Neural cell (in vitro differentiated cells): ENCODE results near the gene KCNJ10. TPM values are rescaled to one million over a fixed set of nuclear protein-coding genes. Genes with fewer than 3 reads are reported as not detected.

Experiments
- H2AFZ ChIP-seq: fragments of 200-600, 300-800 bp; sonication (generic), shearing (Covaris generic); 2 replicates; pipeline ENCODE4 v1.6.0; 2014; ENCODE audit warnings: low read depth, mild to moderate bottlenecking, antibody characterized with exemption, low read length, moderate library complexity
- H3F3A ChIP-seq: fragments of 200-600 bp; shearing (Covaris generic); 2 replicates; pipeline ENCODE4 v1.6.1; 2016; ENCODE audit warnings: mild to moderate bottlenecking, moderate library complexity, mixed read lengths, antibody characterized with exemption, low read length; ENCODE audit not compliant: insufficient read depth, poor library complexity, severe bottlenecking
- H3K27ac ChIP-seq: fragments of 200-600, 300-800 bp; sonication (generic), shearing (Covaris generic); 2 replicates; pipeline ENCODE4 v1.5.1; 2014; ENCODE audit warnings: mild to moderate bottlenecking, low read length, moderate library complexity
- H3K27me3 ChIP-seq: fragments of 300-800, 200-600 bp; sonication (generic), shearing (Covaris generic); 2 replicates; pipeline ENCODE4 v1.6.0; 2014; ENCODE audit warnings: mild to moderate bottlenecking, low read depth, low read length, moderate library complexity; ENCODE audit not compliant: insufficient read depth
- H3K36me3 ChIP-seq: fragments of 300-800, 200-600 bp; sonication (generic), shearing (Covaris generic); 2 replicates; pipeline ENCODE4 v1.5.1; 2014; ENCODE audit warnings: mild to moderate bottlenecking, antibody characterized with exemption, low read length, moderate library complexity; ENCODE audit not compliant: insufficient read depth
- H3K4me2 ChIP-seq: fragments of 300-800, 200-600 bp; sonication (generic), shearing (Covaris generic); 2 replicates; pipeline ENCODE4 v1.6.0; 2014; ENCODE audit warnings: mild to moderate bottlenecking, low read length
- H3K4me3 ChIP-seq: fragments of 300-800, 200-600 bp; sonication (generic), shearing (Covaris generic); 2 replicates; pipeline ENCODE4 v1.5.1; 2014; ENCODE audit warnings: mild to moderate bottlenecking, low read length, moderate library complexity
- H3K79me2 ChIP-seq: fragments of 200-600 bp; shearing (Covaris generic); replicated peaks from 2 replicates; pipeline ENCODE4 v1.6.0; 2014; ENCODE audit warnings: mild to moderate bottlenecking, low read length, moderate library complexity; ENCODE audit not compliant: insufficient read depth
- H3K9ac ChIP-seq: fragments of 300-800, 200-600 bp; sonication (generic), shearing (Covaris generic); 2 replicates; pipeline ENCODE4 v1.6.1; 2016; ENCODE audit warnings: mild to moderate bottlenecking, low read length, mixed read lengths
- H3K9me2 ChIP-seq: fragments of 200-600 bp; shearing (Covaris generic); 2 replicates; pipeline ENCODE4 v1.6.1; 2016; ENCODE audit warnings: mild to moderate bottlenecking, low read length, mixed read lengths; ENCODE audit not compliant: insufficient read depth
- H3K9me3 ChIP-seq: fragments of 200-600, 300-800 bp; sonication (generic), shearing (Covaris generic); 2 replicates; pipeline ENCODE4 v1.6.1; 2016; ENCODE audit warnings: mild to moderate bottlenecking, mixed run types, low read length, moderate library complexity, mixed read lengths
- H4K20me1 ChIP-seq: fragments of 200-600 bp; shearing (Covaris generic); 2 replicates; pipeline ENCODE4 v1.6.1; 2016; ENCODE audit warnings: mild to moderate bottlenecking, mixed run types; ENCODE audit not compliant: insufficient read depth
- EP300 ChIP-seq: fragments of 450-650 bp; conservative IDR thresholded peaks from 2 replicates; pipeline ENCODE4 v1.6.1; 2014; ENCODE audit warnings: antibody characterized with exemption, mild to moderate bottlenecking, moderate library complexity; ENCODE audit not compliant: poor library complexity, severe bottlenecking
- EZH2 ChIP-seq: fragments of 200-600, 300-800 bp; shearing (Covaris generic), sonication (generic); IDR thresholded peaks from 2 replicates; pipeline ENCODE4 v1.6.1; 2014; ENCODE audit warnings: antibody characterized with exemption, low read length, borderline replicate concordance, mild to moderate bottlenecking; ENCODE audit not compliant: insufficient read depth, poor library complexity, severe bottlenecking
- MXI1 ChIP-seq: fragments of 450-650 bp; conservative IDR thresholded peaks from 2 replicates; pipeline ENCODE4 v1.6.1; 2014; ENCODE audit warnings: antibody characterized with exemption, mild to moderate bottlenecking; ENCODE audit not compliant: poor library complexity, severe bottlenecking
- POLR2AphosphoS5 ChIP-seq: IDR thresholded peaks from 2 replicates; pipeline ENCODE4 v1.6.1; 2012
- RAD21 ChIP-seq: fragments of 450-650 bp; conservative IDR thresholded peaks from 2 replicates; pipeline ENCODE4 v1.6.1; 2014; ENCODE audit warnings: antibody characterized with exemption, mild to moderate bottlenecking, moderate library complexity
- REST ChIP-seq: IDR thresholded peaks from 2 replicates; pipeline ENCODE4 v1.6.1; 2012; ENCODE audit warnings: borderline replicate concordance
- SMC3 ChIP-seq: fragments of 450-650 bp; conservative IDR thresholded peaks from 2 replicates; pipeline ENCODE4 v1.6.1; 2014; ENCODE audit warnings: antibody characterized with exemption, mild to moderate bottlenecking, moderate library complexity; ENCODE audit not compliant: poor library complexity
- TAF1 ChIP-seq: IDR thresholded peaks from 2 replicates; pipeline ENCODE4 v1.6.1; 2012; ENCODE audit warnings: low read depth
- polyA plus RNA-seq: library from polyadenylated mRNA; depleted of rRNA; stranded (reverse); fragments of >200 nt; gene quantifications from 2 replicates; pipeline ENCODE4 v1.2.3, GENCODE V29; 2014
- TF ChIP-seq, protein P1 (sequence below): fragments of 450-650 bp; IDR thresholded peaks from 2 replicates; pipeline ENCODE4 v1.5.1; 2014; ENCODE audit warnings: antibody characterized with exemption, mild to moderate bottlenecking, moderate library complexity; ENCODE audit not compliant: poor library complexity, severe bottlenecking

KCNJ10 gene
- polyA plus RNA-seq, 1 donor from 2014 or later, result not detected

- H3K27me3 ChIP-seq, result no peaks in the 10 kb centered on the region
- H3K4me3 ChIP-seq, result no peak overlapping the region
- H2AFZ ChIP-seq, result no peak overlapping the region
- TF ChIP-seq EZH2 (no peak), REST (no peak)
- TF ChIP-seq, protein P1, sequence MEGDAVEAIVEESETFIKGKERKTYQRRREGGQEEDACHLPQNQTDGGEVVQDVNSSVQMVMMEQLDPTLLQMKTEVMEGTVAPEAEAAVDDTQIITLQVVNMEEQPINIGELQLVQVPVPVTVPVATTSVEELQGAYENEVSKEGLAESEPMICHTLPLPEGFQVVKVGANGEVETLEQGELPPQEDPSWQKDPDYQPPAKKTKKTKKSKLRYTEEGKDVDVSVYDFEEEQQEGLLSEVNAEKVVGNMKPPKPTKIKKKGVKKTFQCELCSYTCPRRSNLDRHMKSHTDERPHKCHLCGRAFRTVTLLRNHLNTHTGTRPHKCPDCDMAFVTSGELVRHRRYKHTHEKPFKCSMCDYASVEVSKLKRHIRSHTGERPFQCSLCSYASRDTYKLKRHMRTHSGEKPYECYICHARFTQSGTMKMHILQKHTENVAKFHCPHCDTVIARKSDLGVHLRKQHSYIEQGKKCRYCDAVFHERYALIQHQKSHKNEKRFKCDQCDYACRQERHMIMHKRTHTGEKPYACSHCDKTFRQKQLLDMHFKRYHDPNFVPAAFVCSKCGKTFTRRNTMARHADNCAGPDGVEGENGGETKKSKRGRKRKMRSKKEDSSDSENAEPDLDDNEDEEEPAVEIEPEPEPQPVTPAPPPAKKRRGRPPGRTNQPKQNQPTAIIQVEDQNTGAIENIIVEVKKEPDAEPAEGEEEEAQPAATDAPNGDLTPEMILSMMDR, result peak; percentile 31
- H3F3A ChIP-seq, result no peaks in the 10 kb centered on the region
- H3K36me3 ChIP-seq, result no peaks in the 10 kb centered on the region
- no peaks in the 10 kb centered on the region for H4K20me1 ChIP-seq
- no peak overlapping the region for H3K27ac ChIP-seq
- H3K9ac ChIP-seq, result no peak overlapping the region
- H3K9me3 ChIP-seq, result no peaks in the 10 kb centered on the region
- H3K9me2 ChIP-seq, result no peaks in the 10 kb centered on the region
- no peak overlapping the region for H3K4me2 ChIP-seq
- no peaks in the 10 kb centered on the region for H3K79me2 ChIP-seq
Measured at GRCh38 chr1:160046494-160047110, 23.4 kb downstream of the KCNJ10 start.

DNA sequence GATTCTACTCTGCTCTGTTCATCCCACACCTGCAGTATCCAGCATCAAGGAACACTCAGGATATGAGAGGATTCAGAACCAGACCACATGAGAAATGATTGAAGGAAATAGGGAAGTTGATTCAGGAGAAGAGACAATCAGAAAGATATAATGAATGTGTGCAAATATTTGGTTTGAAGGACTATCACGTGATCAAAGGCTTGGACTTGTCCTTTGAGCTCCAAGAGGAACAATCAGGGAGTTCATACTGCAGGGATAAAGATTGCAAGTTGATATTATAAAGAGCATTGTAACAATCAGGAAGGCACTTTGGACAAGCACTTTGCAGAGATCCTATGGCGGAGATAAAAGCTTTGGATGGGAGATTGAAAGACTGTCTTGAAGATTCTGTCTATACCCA is 24.3 kb downstream of the KCNJ10 start:
- Histone ChIP-seq H3K27ac (no peak overlapping the region), H3K9me3 (no peaks in the 10 kb centered on the region), H3K27me3 (no peaks in the 10 kb centered on the region), H3K9ac (no peak overlapping the region), H3K4me2 (no peak overlapping the region), H3K79me2 (no peaks in the 10 kb centered on the region), H2AFZ (no peak overlapping the region), H3F3A (no peaks in the 10 kb centered on the region), H3K4me3 (no peak overlapping the region), H3K9me2 (no peaks in the 10 kb centered on the region), H3K36me3 (no peaks in the 10 kb centered on the region), H4K20me1 (no peaks in the 10 kb centered on the region)
- TF ChIP-seq MXI1 (no peak), POLR2AphosphoS5 (no peak), SMC3 (no peak), EZH2 (no peak), RAD21 (no peak), EP300 (no peak), TAF1 (no peak), REST (no peak)
- TF ChIP-seq, protein P1, result no peak
